Stimulated activated CD4-positive, alpha-beta T cell treated with anti-CD3 and anti-CD28 coated beads, Interleukin-4, amount 100 ng/mL, for 4 hours (primary cell): Measurements from ENCODE around the gene VENTX.
"Not testable (repeated sequence)": the region's sequence is repeated elsewhere in the genome, so short reads cannot be mapped to it uniquely, and the experiment has no call there.

ENCODE experiments used
- DNase-seq, 2 experiments: peaks; one replicate each; pipeline ENCODE4 v3.0.0-alpha.2; 2020

VENTX gene

DNA sequence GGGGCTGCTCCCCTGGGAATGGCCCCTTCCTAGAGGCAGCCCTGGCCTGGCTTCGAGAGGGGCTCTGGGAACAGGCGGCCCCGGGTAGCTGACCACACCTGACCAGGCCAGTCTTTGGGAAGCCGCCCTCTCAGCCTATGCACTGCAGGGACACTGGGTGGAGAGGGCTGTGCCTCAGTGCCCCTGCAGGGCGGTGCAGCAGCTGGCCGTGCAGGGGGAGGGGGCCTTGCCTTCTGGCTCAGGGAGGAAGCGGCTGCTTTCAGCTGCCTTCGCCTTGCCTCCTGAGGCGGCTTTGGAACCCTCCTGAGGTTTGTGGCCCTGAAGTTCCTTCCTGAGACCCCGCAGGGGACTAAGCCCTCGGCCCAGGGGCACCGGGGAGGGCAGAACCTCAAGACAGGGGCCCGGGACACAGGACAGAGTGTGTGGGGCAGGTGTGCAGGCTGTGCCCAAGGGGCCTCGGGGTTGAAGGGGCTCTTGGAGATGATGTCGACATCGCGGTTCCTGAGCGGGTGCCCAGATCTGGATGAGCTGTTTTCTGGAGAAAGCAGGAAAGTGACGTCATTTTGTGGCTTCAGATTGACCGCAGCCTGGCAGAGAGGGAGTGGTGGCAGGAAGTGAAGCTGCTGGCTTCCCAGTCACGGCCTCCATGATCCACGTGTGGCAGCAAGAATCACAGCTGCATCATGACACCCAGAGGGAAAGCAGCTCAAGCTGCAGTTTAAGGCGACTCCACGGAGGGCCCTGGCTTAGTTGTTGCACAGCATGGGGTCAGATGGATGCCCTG is 21.4 kb downstream of the VENTX start:
- DNase-seq, result peak; percentile 67 to 90

DNA sequence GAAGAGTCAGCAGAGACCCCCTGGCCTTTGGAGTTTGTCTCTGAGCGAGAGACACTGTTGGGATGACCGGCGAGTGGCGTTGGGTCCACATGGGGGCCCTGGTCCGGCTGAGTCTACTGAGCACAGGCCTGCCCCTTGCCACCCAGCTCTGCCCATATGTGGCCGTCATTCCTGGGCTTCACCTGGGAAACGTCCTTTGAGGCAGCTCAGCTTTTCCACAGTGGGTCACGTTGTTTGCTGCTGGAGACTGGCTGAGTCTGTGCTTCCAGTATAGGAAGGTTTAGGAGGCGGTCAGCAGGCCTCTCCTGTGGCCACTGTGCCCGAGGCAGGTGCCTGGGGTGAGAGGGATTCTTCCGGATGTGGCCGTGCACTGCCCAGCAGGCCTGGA is 21.9 kb downstream of the VENTX start:
- no peak for DNase-seq

DNA sequence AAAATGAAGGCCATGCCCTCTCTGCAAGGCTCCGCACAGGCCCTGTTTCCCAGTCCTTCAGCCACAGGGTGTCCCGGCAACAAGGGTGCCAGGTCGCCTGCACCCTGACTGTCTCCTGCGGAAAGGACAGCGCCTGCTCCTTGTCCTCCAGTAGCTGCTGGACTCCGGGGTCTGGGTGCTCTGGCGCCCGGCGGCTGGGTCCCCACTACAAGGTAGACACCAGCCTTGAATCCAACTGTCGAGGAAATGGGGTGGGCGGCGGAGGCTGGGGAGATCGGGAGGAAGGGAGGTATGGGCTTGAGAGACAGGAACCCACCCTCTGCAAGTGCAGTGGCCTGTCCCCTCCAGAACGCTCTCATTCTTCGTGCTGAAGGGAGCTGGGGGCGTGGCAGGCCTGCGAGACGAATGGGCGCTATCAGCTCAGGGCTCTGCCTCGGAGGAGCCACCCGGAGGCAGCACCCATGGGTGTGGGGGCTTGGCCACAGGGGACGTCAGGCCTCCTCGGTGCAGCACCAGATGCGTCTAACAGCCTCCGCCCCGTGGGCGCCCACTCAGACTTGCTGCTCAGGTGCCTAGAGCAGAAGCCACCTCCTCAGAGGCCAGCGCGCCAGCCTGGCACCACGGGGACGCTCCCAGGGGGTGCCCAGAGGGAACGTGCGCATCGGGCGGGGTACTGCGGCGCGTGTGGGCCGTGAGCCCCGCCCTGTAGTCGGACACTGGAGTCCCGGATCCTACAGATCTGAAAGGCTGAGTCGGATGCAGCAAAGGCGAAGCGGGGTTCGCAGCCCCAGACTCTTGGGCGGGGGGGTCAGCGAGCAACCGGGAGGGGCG is 23.5 kb downstream of the VENTX start:
- peak; percentile 61 to 66 for DNase-seq

DNA sequence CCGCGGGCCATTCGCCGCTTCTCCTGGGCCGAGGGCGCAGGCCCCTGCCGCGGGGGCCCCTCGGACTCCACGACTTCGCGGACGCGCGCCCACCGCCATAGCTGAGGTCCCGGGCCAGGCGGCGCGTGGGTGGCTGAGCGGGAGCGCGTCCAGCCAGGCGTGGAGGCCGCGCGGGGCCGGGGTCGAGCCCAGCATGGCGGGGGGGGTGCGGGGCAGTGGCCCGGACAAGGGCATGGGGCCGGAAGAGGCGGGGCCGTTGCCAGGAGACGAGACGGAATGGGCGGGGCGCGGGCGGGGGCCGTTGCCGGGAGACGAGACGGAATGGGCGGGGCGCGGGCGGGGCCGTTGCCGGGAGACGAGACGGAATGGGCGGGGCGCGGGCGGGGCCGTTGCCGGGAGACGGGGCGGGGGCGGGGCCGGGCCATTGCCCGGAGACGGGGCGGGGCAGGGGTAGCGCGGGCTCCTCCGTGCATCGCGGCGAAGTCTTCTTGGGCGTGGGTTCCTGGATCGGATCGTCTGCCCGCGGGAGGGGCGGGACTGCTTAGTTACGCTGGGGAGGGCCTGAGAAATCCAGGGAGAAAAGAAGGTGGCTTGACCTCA is 24.2 kb downstream of the VENTX start:
- peak; percentile 74 to 83 for DNase-seq

DNA sequence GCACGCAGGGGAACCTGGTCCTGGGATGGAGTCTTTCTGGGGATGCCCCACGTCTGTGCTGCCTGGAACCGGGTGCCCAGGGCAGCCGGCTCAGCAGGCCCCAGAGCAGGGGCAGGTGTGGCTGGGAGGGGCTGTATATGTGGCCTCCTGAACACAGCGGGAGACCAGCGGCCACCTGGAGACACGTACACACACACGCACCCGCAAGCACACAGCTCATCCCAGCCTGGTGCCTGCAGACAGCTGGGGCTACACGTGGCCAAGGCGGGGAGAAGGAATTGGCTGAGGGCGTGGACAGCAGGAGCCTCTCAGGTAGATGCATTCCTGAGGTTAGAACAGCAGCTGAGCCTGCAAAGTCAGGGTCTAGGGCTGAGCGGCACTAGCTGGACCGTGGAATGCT is 25.0 kb downstream of the VENTX start:
- no peak for DNase-seq

DNA sequence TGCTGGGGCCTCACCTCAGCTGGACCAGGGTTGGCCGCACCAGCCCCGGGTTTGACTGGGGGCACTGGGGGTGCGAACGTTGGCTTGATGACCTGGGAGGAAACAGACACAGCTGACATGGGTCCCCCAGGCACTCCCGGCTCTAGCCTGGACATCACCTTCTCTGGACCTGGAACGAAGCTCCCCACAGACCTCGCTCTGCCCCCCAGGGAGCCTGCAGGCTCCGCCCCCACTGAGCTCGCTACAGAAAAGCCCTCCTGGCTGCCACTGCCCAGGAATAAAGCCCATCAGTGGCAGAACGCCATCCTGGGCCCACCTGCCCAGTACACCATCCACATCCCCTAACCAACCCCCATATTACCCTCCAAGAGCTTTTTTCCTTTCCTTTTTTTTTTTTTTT is 26.0 kb downstream of the VENTX start:
- no peak for DNase-seq

DNA sequence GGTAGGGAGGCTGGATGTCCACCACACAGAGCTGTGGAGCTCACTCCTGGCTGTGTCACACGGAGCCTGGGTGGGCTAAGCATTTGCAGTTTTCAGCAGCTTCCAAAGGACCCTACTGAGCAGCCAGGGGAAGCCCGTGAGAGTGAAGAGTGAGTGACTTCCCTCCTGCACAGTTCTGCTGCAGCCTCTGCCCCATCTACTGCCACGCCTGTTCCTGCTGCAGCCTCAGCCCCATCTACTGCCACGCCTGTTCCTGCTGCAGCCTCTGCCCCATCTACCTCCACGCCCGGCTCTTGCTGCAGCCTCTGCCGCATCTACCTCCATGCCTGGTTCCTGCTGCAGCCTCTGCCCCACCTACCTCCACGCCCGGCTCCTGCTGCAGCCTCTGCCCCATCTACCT is 26.8 kb downstream of the VENTX start:
- DNase-seq, result no peak

DNA sequence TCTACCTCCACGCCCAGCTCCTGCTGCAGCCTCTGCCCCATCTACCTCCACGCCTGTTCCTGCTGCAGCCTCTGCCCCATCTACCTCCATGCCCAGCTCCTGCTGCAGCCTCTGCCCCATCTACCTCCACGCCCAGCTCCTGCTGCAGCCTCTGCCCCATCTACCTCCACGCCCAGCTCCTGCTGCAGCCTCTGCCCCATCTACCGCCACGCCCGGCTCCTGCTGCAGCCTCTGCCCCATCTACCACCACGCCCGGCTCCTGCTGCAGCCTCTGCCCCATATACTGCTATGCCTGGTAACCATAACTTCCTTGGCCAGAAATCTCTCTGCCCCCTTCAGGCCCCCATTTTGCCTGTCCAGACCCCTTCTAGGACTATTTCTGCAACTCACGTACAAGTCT is 27.4 kb downstream of the VENTX start:
- not testable (repeated sequence) for DNase-seq

DNA sequence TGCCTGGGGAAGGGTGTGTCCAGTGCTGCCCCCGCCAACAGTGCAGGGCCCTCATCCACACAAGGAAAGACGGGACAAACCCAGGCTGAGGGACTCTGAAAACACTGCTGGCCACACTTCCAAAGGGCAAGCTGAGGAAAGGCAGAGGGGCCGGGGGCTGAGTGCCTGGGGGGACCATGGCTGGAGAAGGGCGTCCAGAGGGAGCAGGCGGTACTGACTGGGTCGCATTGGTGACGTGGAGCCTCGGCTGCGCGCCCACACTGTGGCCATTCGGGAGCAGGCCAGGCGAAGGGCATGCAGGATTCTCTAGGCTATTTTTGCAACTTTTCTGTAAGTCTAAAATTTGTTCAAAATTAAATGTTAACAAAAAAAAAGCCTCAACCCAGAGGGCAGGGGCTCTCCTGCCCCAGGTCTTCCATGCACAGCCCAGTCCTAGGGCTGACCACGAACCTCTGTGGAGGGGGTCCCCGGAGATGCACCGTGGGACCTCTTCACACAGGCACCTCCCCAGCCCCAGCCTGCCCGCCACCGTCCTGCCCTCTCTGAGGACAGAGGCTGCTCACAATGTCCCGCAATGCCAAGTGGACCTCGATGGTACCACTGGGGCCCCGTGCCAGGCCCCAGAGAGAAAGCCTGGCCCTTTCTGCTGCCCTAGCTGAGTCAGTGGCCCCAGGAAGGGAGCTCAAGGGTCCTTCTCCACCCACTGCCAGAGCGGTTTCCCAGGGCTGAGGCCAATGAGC is 28.6 kb downstream of the VENTX start:
- DNase-seq, result no peak

DNA sequence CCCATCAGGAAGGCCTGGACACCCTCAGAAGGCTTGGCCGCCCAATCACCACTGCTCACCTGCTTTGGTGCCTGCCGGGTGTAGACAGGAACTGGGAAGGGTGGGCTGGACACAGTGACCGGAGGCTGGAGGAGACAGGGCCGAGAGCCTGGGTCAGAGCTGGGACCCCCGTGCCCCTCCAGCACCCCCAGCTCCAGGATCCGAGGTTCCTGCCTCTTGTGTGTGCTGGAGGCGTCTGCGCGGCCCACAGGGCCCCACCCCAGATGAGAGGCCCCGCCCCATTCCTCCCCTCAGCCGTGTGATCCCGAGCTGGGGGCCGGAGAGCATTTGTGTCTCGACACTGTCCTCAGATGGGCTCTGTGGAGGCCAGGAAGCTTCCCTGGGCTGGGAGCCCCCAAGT is 29.6 kb downstream of the VENTX start:
- no peak for DNase-seq

DNA sequence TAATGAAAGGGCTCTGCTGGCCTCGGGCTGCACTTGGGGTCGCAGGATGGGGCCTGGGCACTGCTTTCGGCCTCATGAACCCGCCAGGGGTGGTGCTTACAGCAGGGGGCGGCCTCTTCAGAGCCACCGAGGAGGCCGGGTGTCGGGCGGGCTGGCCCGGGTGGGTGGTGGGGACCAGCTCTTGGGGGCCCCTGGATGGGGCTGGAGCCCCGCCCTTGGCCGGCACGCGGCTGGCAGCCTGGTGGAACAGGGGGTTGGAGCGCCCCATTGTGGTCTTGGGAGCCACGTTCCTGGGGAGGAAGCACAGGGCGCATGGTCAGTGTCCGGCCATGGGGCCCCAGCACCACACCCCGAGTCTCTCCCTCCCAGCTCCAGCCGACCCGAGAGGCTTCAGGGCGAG is 30.2 kb downstream of the VENTX start:
- DNase-seq, result no peak

DNA sequence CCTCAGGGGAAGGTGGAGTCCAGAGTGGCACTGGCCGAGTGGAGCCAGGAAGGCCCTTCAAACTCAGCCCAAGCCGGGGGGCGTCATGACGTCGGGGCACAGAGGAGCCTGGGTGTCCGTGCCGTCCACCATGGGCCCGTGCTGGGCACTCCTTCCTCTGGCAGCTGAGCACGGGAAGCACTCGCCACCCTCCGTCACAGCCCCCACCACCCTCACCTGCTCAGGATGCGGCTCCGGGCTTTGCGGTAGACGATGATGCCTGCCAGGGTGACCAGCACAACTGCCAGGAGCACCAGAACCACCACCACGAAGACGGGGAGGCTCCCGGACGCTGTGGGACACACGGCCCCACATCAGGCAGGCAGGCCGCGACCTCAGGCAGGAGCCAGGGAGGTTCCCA is 30.9 kb downstream of the VENTX start:
- no peak for DNase-seq

DNA sequence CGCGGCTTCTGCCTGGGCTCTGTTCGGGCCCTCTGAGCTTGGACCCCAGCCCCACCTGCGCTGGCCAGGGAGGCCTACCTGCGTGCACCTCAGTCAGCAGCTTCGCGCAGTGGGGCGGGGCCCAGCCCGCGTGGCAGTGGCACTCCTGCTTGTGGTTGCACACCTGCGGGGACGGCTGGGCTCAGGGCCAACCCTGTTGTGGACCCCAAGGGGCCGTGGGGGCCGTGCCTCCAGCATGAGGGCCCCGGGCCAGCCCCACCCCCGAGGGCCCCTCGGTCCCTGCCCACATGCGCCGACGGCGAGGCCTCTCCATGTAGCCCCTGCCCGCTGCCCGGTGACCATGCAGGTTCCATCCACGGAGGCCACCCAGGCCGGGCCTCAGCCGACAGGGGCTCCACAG is 31.7 kb downstream of the VENTX start:
- DNase-seq, result no peak

DNA sequence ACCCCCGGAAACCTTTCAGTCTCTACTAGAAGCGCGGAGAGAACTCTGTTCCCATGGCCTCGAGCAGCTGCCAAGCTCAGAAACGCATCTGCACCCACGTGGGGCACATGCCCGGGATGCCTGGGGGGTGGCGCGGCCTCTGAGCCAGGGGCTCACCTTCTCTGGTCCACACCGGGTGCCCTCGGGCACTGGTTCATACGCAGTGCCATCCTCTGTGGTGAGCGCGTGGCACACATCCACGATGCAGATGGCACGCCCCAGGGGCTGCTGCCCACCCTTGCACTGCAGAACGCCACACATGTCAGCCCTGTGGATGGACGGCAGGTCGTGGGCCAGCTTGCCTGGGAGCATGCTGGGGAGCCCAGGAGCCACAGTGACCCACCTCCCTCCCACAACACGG is 32.5 kb downstream of the VENTX start:
- DNase-seq, result no peak

DNA sequence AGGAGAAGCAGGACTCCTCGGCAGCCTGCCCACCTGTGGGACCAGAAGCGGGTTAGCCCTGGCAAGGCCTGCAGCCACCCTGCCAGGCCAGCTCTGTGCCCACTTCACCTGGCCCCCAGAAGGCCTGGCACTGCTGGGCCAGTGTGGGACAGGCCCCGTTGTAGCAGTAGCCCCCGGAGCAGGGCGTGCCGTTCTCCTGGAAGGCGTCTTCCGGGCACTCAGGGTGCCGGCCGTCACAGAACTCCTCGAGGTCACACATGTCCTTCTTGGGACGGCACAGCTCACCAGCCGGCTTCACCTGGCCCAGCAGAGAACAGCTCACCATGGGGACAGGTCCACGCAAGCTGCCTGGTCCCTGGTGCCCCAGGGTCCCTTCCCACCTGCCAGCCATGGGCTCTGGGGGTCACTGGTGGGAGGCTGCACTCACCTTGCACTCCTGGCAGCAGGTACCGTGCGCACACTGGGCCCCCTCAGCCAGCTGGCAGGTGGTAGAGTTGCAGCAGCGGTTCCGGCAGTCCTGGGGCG is 33.2 kb downstream of the VENTX start:
- no peak for DNase-seq

DNA sequence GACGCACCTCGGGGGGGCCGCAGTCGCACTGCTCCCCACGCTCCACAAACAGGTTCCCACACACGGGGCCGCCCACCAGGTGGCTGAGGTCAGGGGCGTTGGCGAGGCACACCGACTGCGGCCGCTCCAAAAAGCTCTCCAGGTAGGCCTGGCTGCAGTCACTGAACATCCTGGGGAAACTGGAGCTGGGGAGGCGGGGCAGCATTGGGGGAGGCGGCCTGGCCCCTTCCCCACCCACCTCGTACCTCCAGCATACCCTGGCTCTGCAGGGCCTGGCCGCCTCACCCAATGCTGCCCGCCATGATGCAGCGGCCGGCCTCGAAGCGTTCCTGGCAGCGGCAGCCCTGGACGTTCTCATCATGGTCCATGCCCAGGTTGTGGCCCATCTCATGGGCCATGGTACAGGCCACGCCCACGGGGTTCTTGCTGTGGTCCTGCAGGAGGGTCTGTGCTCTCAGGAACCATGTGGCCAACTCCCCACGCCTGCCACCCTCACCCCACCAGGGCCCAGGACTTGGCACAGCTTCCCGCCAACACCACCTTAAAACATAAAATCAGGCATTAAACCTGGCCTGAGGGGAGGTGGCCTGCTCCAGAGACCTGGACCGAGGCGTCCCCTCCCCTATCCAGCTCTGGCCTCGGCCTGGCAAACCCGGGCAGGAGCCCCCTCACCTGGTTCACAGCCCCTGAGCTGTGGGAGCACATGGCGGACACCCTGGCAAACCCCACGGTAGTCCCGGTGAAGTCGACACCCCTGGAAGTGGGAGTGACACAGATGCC is 34.1 kb downstream of the VENTX start:
- no peak for DNase-seq

DNA sequence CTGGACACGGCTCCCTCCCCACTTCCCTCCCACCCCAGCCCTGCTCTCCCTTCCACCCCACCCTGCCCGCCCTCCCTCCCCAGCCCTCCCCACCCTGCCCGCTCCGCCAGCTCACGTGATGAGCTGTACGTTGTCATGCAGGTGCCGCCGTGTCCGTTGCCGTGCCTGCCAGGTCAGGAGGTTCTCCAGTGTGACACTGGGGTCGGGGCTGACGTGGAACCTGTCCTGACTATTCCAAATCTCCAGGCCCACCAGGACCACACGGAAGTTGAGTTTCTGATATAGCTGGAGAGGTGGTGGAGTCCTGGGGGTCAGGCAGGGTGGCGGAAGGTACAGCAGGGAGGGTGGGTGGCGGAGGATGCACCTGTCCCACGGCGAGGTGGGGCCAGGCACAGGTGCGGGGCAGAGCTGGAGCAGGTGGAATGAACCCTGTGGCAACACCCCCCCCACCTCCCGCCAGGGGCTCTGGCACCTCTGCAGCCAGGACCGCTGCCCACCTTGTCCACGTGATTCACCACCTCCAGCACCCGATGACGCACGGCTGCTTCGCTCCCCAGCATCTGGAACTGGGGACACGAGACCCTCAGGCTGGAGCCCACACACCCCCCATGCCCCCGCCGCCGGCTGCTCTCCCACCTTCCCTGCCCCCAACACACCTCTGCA is 34.8 kb downstream of the VENTX start:
- DNase-seq, result no peak

DNA sequence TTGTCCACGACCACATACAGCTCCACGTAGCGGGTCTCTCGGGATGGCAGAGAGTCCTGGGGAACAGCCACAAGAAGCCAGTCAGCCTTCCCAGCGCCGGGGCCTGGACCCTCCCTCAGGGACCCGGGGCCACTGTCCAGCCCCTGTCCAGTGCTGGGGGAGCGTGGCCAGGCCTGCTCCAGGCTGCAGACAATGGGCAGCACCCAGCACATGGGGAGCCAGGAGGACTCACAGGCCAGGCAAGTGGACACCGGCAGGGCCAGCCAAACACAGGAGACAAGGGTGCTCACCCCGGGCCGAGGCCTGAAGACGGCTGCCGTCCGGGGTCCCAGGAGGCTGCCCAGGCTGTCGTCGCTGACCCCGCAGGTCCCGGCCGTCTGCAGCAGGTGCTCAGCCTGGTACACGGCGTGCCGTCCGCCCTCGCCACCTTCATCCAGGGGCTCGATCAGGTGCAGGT is 35.3 kb downstream of the VENTX start:
- no peak for DNase-seq

DNA sequence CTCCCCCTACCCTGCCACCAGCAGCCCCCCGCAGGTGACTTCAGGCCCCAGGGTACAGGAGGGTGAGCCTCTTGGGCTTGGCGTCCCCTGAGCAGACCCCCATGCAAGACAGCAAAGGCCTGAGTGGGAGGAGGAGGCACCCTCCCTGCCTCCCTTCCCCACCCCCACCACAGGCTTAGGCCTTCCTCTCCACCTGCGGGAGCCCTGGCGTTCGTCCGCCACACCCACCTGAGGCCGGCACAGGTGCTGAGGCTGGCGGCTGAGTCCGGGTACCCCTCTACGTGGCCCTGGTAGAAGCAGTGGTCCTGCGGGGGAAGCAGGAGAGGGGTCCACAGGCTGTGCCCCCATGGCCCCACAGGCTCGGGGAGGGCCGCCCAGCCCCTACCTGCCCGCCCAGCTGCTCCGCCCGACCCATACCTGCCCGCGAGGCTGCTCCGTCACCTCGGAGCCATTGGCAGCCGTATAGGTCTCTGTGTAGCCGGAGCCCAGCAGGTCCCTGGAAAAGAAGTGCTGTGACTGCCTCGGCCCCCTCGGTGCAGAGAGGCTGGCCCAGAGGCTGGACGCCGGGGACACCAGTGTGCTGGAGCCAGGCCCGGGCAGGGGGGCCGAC is 36.0 kb downstream of the VENTX start:
- no peak for DNase-seq

DNA sequence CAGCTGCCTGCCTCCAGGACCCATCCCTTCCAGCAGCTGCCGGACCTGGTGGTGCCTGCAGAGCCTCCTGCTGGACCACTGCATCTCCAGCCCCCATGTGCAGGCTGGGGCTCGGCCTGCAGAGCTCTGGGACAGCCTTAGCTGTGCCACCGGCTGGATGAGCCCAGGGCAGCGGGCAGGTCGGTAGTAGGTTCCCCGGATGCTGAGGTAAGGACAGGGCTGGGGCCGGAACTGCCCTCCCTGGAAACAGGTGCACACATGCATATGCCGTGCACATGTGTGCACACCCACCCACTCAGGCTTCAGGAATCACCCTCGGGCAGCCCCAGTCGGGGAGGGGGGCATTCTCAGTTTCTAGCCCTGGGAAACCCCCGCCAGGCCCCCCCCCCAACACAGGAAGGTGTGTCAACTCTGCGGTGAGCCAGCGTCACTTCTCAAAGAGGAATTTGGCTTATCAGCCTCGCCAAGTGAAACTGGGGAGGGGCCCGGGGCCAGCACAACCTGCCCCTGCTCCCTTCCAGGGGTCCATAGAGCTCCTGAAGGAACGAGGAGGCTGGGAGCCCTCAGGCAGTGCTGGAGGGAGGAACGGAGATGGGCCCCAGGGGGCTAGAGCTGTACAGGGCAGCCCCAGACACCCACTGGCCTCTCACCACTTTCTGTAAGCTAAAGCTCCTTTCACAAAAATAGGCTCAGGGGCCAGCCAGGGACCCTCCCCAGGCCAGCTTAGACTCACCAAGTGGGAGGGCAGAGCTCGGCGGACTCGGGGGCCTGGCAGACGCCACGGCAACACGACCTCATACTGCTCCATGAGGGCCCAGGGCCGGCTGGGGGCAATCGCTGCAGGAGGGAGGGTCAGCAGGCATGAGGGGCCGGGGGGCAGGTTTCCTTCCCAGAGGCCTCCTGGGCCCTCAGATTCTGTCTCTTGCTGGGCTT is 37.4 kb downstream of the VENTX start:
- peak; percentile 80 to 88 for DNase-seq
